Urinary bladder (tissue), 4 donors: ENCODE data around the gene SBNO2. TPM values are rescaled to one million over a fixed set of nuclear protein-coding genes. Genes with fewer than 3 reads are reported as not detected.

Experiments used
- DNase-seq: peaks from one replicate; pipeline ENCODE4 v3.0.0-alpha.2; 2015; ENCODE audit errors: extremely low spot score
- H3K27ac ChIP-seq: one replicate; pipeline ENCODE4 v1.5.1; 2013; ENCODE audit warnings: low read depth, mild to moderate bottlenecking, moderate library complexity
- H3K36me3 ChIP-seq: one replicate; pipeline ENCODE4 v1.6.1; 2013; ENCODE audit warnings: mild to moderate bottlenecking, moderate library complexity; ENCODE audit not compliant: insufficient read depth
- H3K4me1 ChIP-seq: one replicate; pipeline ENCODE4 v1.6.1; 2013; ENCODE audit warnings: mild to moderate bottlenecking, moderate library complexity; ENCODE audit not compliant: insufficient read depth
- H3K4me3 ChIP-seq: one replicate; pipeline ENCODE4 v1.5.1; 2013; ENCODE audit warnings: low read depth, low read length
- WGBS: extraction: QIAGEN DNeasy Blood & Tissue Kit; methylation state at CpG from one replicate; pipeline ENCODE4 v1.1.7; 2013; 5-methylcytosine and 5-hydroxymethylcytosine counted together
- polyA plus RNA-seq: library from polyadenylated mRNA; stranded (reverse); fragments of 200-250 nt; gene quantifications from one replicate; pipeline ENCODE4 v1.2.3, GENCODE V29; 2013
- total RNA-seq: library from RNA; depleted of rRNA; stranded (reverse); fragments of >200 nt; gene quantifications from one replicate; pipeline ENCODE4 v1.2.3, GENCODE V29; 2014
- donor health status: healthy with polysubstance abuse.
- donor health status: healthy.

SBNO2 gene
- total and polyA plus RNA-seq, 2 donors: 7.6 to 44.8 TPM

DNA sequence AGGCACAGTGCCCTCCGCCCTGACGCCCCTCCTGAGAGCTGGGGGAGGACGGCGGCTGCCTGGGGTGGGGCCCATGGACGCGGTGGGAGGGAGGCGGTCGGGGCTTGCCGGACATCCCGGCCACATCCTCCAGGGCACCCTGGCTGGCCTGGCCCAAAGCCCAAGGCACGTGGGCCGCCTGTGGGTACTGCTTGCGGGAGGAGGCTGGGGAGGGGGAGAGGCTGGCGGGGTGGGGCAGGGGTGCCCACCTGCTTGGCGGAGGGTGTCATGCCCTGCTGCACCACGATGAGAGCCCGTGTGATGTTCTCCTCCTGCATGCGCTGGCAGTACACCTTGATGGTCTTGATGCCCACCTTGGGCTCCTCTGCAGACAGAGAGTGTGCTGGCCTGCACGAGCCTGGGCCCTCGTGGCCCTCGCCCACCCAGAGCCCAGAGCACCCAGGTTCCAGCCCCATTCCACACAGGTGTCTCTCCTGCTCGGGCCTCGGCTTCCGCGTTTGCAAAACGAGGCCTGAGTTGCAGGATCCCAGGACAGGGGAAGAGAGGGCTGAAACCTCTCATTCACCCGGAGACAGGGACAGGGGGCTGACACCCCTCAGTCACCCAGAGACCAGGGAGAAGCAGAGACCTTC lies 82.4 kb downstream of the SBNO2 start:
- peaks cover 2% of the 10 kb centered on the region for H3K36me3 ChIP-seq
- H3K4me1 ChIP-seq: no peaks in the 10 kb centered on the region
- 92% methylated on average over 27 of the region's 27 CpGs for WGBS
- no peak overlapping the region for H3K27ac ChIP-seq
- DNase-seq: no peak
- H3K4me3 ChIP-seq: no peak overlapping the region

GRCh38 chr19:1090731-1091543 lies 83.1 kb downstream of the SBNO2 start:
- H3K27ac ChIP-seq: no peak overlapping the region
- H3K36me3 ChIP-seq: peaks cover 2% of the 10 kb centered on the region
- no peak for DNase-seq
- 92% methylated on average over 38 of the region's 38 CpGs for WGBS
- H3K4me1 ChIP-seq: no peaks in the 10 kb centered on the region
- no peak overlapping the region for H3K4me3 ChIP-seq

GRCh38 chr19:1089891-1090290 lies 84.2 kb downstream of the SBNO2 start:
- no peaks in the 10 kb centered on the region for H3K4me1 ChIP-seq
- 87% methylated on average over 22 of the region's 22 CpGs for WGBS
- H3K27ac ChIP-seq: no peak overlapping the region
- peaks cover 2% of the 10 kb centered on the region for H3K36me3 ChIP-seq
- no peak for DNase-seq
- no peak overlapping the region for H3K4me3 ChIP-seq

DNA sequence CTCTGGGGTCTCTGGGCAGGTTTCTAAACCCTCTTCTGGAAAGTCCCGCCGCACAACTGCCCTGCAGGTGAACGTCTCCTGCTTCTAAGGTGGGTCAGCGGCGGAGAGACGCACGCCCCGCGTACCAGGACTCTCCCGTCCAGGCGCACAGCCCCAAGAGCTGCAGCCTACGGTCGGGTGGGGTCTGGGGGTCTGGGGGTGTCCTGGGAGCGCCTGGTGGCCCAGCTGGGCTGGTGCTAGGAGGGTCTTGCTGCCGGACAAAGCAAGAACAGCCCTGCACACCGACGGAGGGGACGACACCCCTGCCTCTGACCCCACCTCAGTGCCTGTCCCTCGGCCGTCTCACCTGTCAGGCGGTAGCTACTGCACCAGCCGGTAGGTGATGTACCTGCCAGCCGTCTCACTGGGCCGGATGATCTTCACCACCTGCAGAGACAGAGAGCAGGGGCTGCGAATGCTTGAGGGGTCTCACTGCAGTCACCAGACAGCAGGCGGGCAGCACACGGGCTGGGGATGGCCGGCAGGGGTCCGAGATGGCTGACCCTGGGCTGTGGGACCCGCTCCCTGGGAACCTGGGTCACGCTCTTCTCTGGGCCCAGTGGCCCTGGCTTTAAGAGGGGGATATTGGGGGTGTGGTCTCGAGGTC lies 84.8 kb downstream of the SBNO2 start:
- H3K27ac ChIP-seq: no peak overlapping the region
- H3K36me3 ChIP-seq: peaks cover 2% of the 10 kb centered on the region
- DNase-seq: no peak
- no peak overlapping the region for H3K4me3 ChIP-seq
- no peaks in the 10 kb centered on the region for H3K4me1 ChIP-seq
- WGBS: 94% methylated on average over 32 of the region's 32 CpGs

GRCh38 chr19:1088416-1089010 lies 85.6 kb downstream of the SBNO2 start:
- no peak for DNase-seq
- Histone ChIP-seq H3K36me3 (peaks cover 2% of the 10 kb centered on the region), H3K4me3 (no peak overlapping the region), H3K4me1 (no peaks in the 10 kb centered on the region), H3K27ac (no peak overlapping the region)
- 86% methylated on average over 27 of the region's 27 CpGs for WGBS

DNA sequence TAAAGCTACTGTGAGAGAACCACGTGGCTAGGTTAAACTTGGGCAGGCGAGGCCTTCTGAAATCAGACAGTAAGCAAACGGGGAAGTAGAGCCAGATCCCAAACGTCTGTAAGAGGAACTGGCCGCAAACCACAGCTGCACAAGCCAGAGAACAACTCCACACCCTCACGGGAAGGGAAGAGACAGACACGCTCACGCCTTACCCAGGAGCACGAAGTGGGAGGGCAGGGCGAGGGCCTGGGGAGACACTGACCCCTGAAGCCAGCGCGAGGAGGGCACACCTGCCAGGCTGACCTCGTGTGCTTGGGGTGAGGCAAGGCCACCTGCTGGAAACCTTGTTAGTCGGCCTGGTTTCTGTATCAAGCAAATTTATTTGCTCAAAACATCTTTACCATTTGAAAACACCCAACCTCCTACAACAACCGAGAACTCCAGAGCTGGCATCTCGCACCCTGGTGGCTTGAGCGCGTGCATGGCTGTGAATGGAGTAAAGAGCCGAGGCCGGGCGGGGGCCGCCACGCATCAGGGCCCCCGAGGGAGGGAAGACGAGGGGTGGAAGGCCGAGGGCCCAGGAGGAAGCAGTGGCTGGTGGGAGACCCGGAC lies 86.2 kb downstream of the SBNO2 start:
- WGBS: 70% methylated on average over 27 of the region's 27 CpGs

GRCh38 chr19:1086613-1087012 lies 87.5 kb downstream of the SBNO2 start:
- H3K36me3 ChIP-seq: no peaks in the 10 kb centered on the region

More for the DNA sequence above, 86.2 kb downstream of the SBNO2 start:
- no peak for DNase-seq
- Histone ChIP-seq H3K27ac (no peak overlapping the region), H3K4me1 (no peaks in the 10 kb centered on the region), H3K36me3 (peaks cover 2% of the 10 kb centered on the region), H3K4me3 (no peak overlapping the region)

GRCh38 chr19:1085676-1086442 lies 88.2 kb downstream of the SBNO2 start:
- H3K36me3 ChIP-seq: no peaks in the 10 kb centered on the region
- DNase-seq: no peak
- no peak overlapping the region for H3K4me3 ChIP-seq
- H3K4me1 ChIP-seq: peaks cover 2% of the 10 kb centered on the region
- H3K27ac ChIP-seq: no peak overlapping the region
- 63% methylated on average over 38 of the region's 38 CpGs for WGBS

More at GRCh38 chr19:1086613-1087012, 87.5 kb downstream of the SBNO2 start:
- DNase-seq: no peak
- Histone ChIP-seq H3K4me1 (peaks cover 2% of the 10 kb centered on the region), H3K4me3 (no peak overlapping the region), H3K27ac (no peak overlapping the region)
- WGBS: 72% methylated on average over 21 of the region's 21 CpGs

DNA sequence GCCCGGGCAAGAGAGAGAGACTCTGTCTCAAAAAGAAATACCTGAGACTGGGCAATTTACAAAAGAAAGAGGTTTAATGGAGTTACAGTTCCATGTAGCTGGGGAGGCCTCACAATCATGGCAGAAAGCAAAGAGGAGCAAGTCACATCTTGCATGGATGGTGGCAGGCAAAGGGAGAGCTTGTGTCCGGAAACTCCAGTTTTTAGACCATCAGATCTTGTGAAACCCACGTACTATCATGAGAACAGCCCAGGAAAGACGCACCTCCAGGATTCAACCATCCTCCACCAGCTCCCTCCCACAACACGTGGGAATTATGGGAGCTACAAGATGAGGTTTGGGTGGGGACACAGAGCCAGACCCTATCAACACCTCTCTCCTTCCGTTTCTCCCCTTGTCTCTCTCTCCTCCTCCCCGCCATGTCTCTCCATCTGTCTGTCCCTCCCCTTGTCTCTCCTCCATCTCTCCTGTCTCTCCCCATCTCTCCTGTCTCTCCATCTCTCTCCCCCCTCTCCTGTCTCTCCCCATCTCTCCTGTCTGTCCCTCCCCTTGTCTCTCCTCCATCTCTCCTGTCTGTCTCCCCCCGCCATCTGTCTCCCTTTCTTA lies 88.9 kb downstream of the SBNO2 start:
- H3K4me1 ChIP-seq: peaks cover 2% of the 10 kb centered on the region
- no peak overlapping the region for H3K4me3 ChIP-seq
- H3K27ac ChIP-seq: no peak overlapping the region
- no peak for DNase-seq
- 59% methylated on average over 8 of the region's 8 CpGs for WGBS
- H3K36me3 ChIP-seq: no peaks in the 10 kb centered on the region

DNA sequence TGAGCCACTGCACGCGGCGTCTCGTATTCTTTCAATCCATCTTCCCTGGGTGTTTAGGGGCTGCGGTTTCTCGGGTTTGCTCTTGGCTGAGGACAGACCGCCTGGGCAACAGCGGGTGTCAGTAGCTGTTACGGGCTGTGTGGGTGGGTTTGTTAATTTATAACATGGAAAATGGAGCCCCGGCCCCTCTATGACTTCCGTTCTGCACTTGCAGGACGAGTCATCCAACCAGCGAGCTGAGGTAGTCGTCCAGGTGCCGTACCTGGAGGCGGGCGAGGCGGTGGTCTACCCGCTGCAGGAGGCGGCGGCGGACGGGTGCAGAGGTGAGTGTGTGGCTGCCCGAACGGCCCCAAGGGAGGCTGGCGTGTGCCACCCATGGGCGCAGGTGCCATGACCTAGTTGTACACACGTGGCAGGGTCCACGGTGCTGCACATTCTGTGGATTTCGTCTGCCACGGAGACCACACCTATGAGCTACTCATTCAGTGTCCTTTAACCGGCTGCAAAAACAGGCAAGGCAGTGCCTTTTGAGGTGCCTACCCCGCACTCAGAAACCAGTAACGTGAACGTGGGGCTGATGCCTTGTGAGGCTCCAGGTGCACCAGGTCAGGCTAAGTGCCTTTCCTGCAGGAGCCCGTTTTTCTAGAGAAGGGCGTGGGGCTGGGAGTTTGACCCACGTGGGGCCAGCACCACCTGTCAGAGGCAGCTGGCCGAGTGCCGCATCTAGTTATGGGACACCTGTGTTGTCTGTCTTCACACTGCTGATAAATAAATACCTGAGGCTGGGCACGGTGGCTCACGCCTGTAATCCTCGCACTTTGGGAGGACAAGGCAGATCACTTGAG lies 89.8 kb downstream of the SBNO2 start:
- no peak for DNase-seq
- Histone ChIP-seq H3K4me1 (peaks cover 2% of the 10 kb centered on the region), H3K36me3 (no peaks in the 10 kb centered on the region), H3K27ac (no peak overlapping the region), H3K4me3 (no peak overlapping the region)
- WGBS: 85% methylated on average over 43 of the region's 43 CpGs

GRCh38 chr19:1082928-1083816 lies 90.9 kb downstream of the SBNO2 start:
- H3K4me1 ChIP-seq: peaks cover 2% of the 10 kb centered on the region
- no peak overlapping the region for H3K4me3 ChIP-seq
- 88% methylated on average over 59 of the region's 59 CpGs for WGBS
- H3K36me3 ChIP-seq: no peaks in the 10 kb centered on the region
- no peak for DNase-seq
- no peak overlapping the region for H3K27ac ChIP-seq
